ENCODE results near the gene PIGQ. TPM values are rescaled to one million over a fixed set of nuclear protein-coding genes. Genes with fewer than 3 reads are reported as not detected.

Gene PIGQ
- total RNA-seq, 4 donors from 2014 or later = 37.4 to 115 (median 56.0) TPM

DNA sequence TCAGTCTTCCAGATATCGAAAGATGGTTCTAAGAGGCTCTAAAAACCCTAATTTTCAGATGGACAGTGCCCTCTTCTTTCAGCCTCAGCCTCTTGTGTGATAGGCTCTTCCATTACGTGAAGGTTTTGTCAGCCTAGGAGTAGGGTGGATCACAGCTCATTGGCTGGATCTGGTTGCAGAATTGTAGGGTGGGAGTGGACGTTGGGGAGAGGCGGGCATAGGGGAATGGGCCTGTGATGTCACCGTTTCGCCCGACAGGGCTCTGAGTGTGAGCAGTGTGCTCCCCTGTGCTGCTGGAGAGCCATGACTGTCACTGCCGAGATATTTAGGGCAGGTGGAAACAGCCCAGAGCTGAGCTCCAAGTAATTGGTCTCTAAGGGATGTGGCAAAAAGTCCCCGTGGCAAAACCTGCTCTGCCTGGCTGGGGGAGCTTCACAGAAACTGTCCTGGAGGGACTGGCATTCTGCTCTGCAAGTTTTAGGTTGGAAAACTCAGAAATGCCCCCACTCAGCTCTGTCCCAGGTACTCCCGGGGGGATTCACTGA is 54.8 kb downstream of the PIGQ start:
- Histone ChIP-seq H3K27me3 (no peaks in the 10 kb centered on the region), H3K4me1 (peaks cover 0 to 10% (median 4%) of the 10 kb centered on the region in 4 donors), H3K27ac (no peak overlapping the region), H3K4me3 (no peak overlapping the region), H3K36me3 (no peaks in the 10 kb centered on the region), H3K9me3 (no peaks in the 10 kb centered on the region)
- intact Hi-C loops (cut with DNase I; ENCODE audit: low total_unique reads) (no loop called here), in situ Hi-C loops (cut with MboI; ENCODE audit: low pct_ligation_motif_present in 1 of 4, low pct_unique_long_range_greater_than_20kb in 1 of 4, low sequenced_read_pairs in 3 of 4) (loop anchor here in 1 of 4 donors (25.0 kb wide), 1 partner anchor 112 kb away; no protein-coding TSS in a partner anchor)
- 74 to 100% methylated on average over 2 to 10 of the region's 10 CpGs for WGBS, 2 donors (ENCODE audit: low coverage in 1 of 2)
- TF ChIP-seq POLR2A (IDR thresholded peaks at IDR 0.05) (no peak), POLR2AphosphoS5 (IDR thresholded peaks at IDR 0.05) (no peak), CTCF (IDR thresholded peaks at IDR 0.05) (no peak), EP300 (IDR thresholded peaks at IDR 0.05; ENCODE audit: low read depth) (no peak)
- no peak for DNase-seq

- H3K27ac ChIP-seq = no peak overlapping the region
- peaks cover 0 to 15% (median 6%) of the 10 kb centered on the region in 4 donors for H3K4me1 ChIP-seq
- no peaks in the 10 kb centered on the region for H3K9me3 ChIP-seq
- in situ Hi-C loops (cut with MboI; ENCODE audit: low pct_ligation_motif_present in 1 of 4, low pct_unique_long_range_greater_than_20kb in 1 of 4, low sequenced_read_pairs in 3 of 4) = no loop called here
- H3K36me3 ChIP-seq = no peaks in the 10 kb centered on the region
- H3K4me3 ChIP-seq = no peak overlapping the region
- H3K27me3 ChIP-seq = no peaks in the 10 kb centered on the region
- no peak for TF ChIP-seq POLR2AphosphoS5 (IDR thresholded peaks at IDR 0.05)
- intact Hi-C loops (cut with DNase I; ENCODE audit: low total_unique reads) = no loop called here
- WGBS, 2 donors (ENCODE audit: low coverage in 1 of 2) = 96% methylated on average over 30 of the region's 37 CpGs; no CpG with 5 or more reads in 1 of the 2 donors
- no peak for DNase-seq
Measured at GRCh38 chr16:625117-625976, 55.6 kb downstream of the PIGQ start.

DNA sequence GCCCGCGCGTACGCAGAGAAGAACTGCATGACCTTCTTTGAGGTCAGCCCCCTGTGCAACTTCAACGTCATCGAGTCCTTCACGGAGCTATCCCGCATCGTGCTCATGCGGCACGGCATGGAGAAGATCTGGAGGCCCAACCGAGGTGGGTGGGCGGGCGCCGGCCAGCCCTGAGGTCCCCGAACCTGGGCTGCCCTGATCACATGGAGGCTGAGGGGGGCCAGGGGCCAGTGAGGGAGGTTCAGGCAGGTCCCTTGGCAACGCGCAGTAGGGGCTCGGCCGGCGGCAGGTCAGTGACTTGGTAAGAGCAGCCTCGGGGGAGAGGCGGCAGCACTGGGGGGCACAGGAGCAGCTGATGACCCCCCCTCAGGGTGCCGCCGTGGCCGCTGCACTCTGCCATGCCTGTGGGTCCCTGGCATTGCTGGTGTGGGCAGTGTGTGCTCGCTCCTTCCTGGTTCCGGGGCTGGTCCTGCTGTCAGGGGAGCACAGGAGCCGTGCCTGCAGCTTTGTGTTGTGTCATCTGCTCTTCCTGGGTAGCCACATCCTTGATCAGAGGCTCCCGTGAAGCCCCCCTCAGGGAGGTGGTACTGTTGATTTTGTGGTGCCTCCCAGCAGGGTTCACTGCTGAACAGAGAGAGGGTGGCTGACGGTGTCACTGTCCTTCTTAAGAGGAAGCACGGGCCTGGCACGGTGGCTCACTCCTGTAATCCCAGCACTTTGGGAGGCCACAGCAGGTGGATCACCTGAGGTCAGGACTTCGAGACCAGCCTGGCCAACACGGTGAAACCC is 56.4 kb downstream of the PIGQ start:
- no peaks in the 10 kb centered on the region for H3K9me3 ChIP-seq
- no peak overlapping the region for H3K4me3 ChIP-seq
- intact Hi-C loops (cut with DNase I; ENCODE audit: low total_unique reads) = no loop called here
- in situ Hi-C loops (cut with MboI; ENCODE audit: low pct_ligation_motif_present in 1 of 4, low pct_unique_long_range_greater_than_20kb in 1 of 4, low sequenced_read_pairs in 3 of 4) = no loop called here
- no peak for TF ChIP-seq CTCF (IDR thresholded peaks at IDR 0.05)
- TF ChIP-seq POLR2A (IDR thresholded peaks at IDR 0.05) = no peak
- no peak for TF ChIP-seq POLR2AphosphoS5 (IDR thresholded peaks at IDR 0.05)
- TF ChIP-seq EP300 (IDR thresholded peaks at IDR 0.05; ENCODE audit: low read depth) = no peak
- WGBS, 2 donors (ENCODE audit: low coverage in 1 of 2) = 95% methylated on average over 33 of the region's 35 CpGs; no CpG with 5 or more reads in 1 of the 2 donors
- no peak for DNase-seq
- peak overlapping the region in 1 of 4 donors; percentile 39 for H3K27ac ChIP-seq
- peaks cover 0 to 18% (median 13%) of the 10 kb centered on the region in 4 donors for H3K4me1 ChIP-seq
- H3K36me3 ChIP-seq = no peaks in the 10 kb centered on the region
- H3K27me3 ChIP-seq = no peaks in the 10 kb centered on the region

- intact Hi-C loops (cut with DNase I; ENCODE audit: low total_unique reads) = no loop called here
- H3K4me1 ChIP-seq = peaks cover 0 to 16% (median 13%) of the 10 kb centered on the region in 4 donors
- H3K27ac ChIP-seq = peak overlapping the region in 1 of 4 donors; percentile 39
- WGBS, 2 donors (ENCODE audit: low coverage in 1 of 2) = 90 to 94% methylated on average over 12 to 28 of the region's 29 CpGs
- H3K9me3 ChIP-seq = no peaks in the 10 kb centered on the region
- no peak overlapping the region for H3K4me3 ChIP-seq
- no peaks in the 10 kb centered on the region for H3K36me3 ChIP-seq
- TF ChIP-seq POLR2AphosphoS5 (IDR thresholded peaks at IDR 0.05) = no peak
- no peak for TF ChIP-seq POLR2A (IDR thresholded peaks at IDR 0.05)
- no peak for TF ChIP-seq CTCF (IDR thresholded peaks at IDR 0.05)
- in situ Hi-C loops (cut with MboI; ENCODE audit: low pct_ligation_motif_present in 1 of 4, low pct_unique_long_range_greater_than_20kb in 1 of 4, low sequenced_read_pairs in 3 of 4) = no loop called here
- no peak for DNase-seq
- no peaks in the 10 kb centered on the region for H3K27me3 ChIP-seq
Measured at GRCh38 chr16:626787-627453, 57.2 kb downstream of the PIGQ start.

Measured in transverse colon (tissue), 4 donors.